WERI-Rb-1 (cell line): ENCODE data around the gene PNLIP.

Source experiments
- DNase-seq: peaks from one replicate; pipeline ENCODE4 v3.0.0-alpha.2; 2020
- H3K27ac ChIP-seq: fragments of 250-450 bp; sonication (Bioruptor Pico); 2 replicates; pipeline ENCODE4 v1.5.1; 2020; ENCODE audit warnings: mild to moderate bottlenecking, moderate library complexity
- H3K27me3 ChIP-seq: fragments of 250-450 bp; sonication (Bioruptor Pico); 2 replicates; pipeline ENCODE4 v1.5.1; 2021; ENCODE audit warnings: mild to moderate bottlenecking, low read depth, moderate library complexity; ENCODE audit not compliant: insufficient read depth, severe bottlenecking
- H3K36me3 ChIP-seq: fragments of 250-450 bp; sonication (Bioruptor Pico); 2 replicates; pipeline ENCODE4 v1.5.1; 2020; ENCODE audit warnings: mild to moderate bottlenecking, moderate library complexity
- H3K4me3 ChIP-seq: 2 replicates; pipeline ENCODE4 v1.5.1; 2011; ENCODE audit warnings: low read depth, mild to moderate bottlenecking, control low read depth, low read length
- H3K9me3 ChIP-seq: fragments of 250-450 bp; sonication (Bioruptor Pico); 2 replicates; pipeline ENCODE4 v1.5.1; 2021; ENCODE audit warnings: mild to moderate bottlenecking, moderate library complexity; ENCODE audit not compliant: severe bottlenecking
- CTCF ChIP-seq: IDR thresholded peaks from 2 replicates; pipeline ENCODE4 v1.5.1; 2011; ENCODE audit warnings: low read depth, mild to moderate bottlenecking, control low read depth, inconsistent platforms, low read length

Gene PNLIP

GRCh38 chr10:116522803-116523381, 22.8 kb upstream of the PNLIP start:
- DNase-seq: no peak
- Histone ChIP-seq H3K27me3 (no peaks in the 10 kb centered on the region), H3K4me3 (no peak overlapping the region), H3K9me3 (no peaks in the 10 kb centered on the region), H3K27ac (peak overlapping the region; percentile 76), H3K36me3 (no peaks in the 10 kb centered on the region)
- no peak for TF ChIP-seq CTCF

GRCh38 chr10:116524736-116525135, 21.0 kb upstream of the PNLIP start:
- no peak for TF ChIP-seq CTCF
- no peaks in the 10 kb centered on the region for H3K36me3 ChIP-seq
- H3K9me3 ChIP-seq: no peaks in the 10 kb centered on the region
- H3K4me3 ChIP-seq: no peak overlapping the region
- H3K27ac ChIP-seq: no peak overlapping the region
- H3K27me3 ChIP-seq: no peaks in the 10 kb centered on the region
- no peak for DNase-seq

- no peak for DNase-seq
- Histone ChIP-seq H3K27ac (no peak overlapping the region), H3K27me3 (no peaks in the 10 kb centered on the region), H3K9me3 (peaks cover 3% of the 10 kb centered on the region), H3K4me3 (no peak overlapping the region), H3K36me3 (no peaks in the 10 kb centered on the region)
- no peak for TF ChIP-seq CTCF
Observed at GRCh38 chr10:116526219-116526618, 19.5 kb upstream of the PNLIP start.

- no peaks in the 10 kb centered on the region for H3K27me3 ChIP-seq
- no peak for TF ChIP-seq CTCF
- H3K4me3 ChIP-seq: no peak overlapping the region
- H3K27ac ChIP-seq: no peak overlapping the region
- no peaks in the 10 kb centered on the region for H3K36me3 ChIP-seq
- no peaks in the 10 kb centered on the region for H3K9me3 ChIP-seq
- DNase-seq: no peak
Observed at GRCh38 chr10:116536810-116537209, 8.9 kb upstream of the PNLIP start.

- no peaks in the 10 kb centered on the region for H3K9me3 ChIP-seq
Observed at GRCh38 chr10:116538456-116538855, 7.3 kb upstream of the PNLIP start.

More at GRCh38 chr10:116538456-116538855, 7.3 kb upstream of the PNLIP start:
- Histone ChIP-seq H3K4me3 (no peak overlapping the region), H3K27me3 (no peaks in the 10 kb centered on the region), H3K36me3 (no peaks in the 10 kb centered on the region), H3K27ac (no peak overlapping the region)
- no peak for DNase-seq
- no peak for TF ChIP-seq CTCF
